Measurements from ENCODE around the gene HCFC1R1.

Gene HCFC1R1

DNA sequence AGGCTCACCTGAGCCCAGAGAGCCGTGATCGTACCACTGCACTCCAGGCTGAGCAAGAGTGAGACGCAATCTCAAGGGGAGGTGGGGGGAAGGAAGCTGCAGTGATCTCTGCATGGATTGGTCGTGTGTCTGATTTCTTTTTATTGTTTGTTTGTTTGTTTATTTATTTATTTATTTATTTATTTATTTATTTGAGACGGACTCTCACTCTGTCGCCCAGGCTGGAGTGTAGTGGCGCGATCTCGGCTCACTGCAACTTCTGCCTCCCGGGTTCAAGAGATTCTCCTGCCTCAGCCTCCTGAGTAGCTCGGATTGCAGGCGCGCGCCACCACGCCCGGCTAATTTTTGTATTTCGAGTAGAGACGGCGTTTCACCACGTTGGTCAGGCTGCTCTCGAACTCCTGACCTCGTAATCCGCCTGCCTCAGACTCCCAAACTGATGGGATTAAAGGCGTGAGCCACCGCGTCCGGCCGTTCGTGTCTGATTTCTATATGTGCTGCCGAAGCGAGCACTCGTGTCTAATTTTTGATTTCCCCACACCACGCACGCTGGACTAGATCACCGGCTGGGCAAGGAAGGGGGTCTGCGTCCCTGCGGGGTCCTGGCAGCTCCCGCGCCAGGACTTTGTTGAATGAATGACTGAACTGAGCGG lies 4.0 kb downstream of the HCFC1R1 start:
- no peak for DNase-seq (ENCODE audit: low spot score)

- no peak for DNase-seq (ENCODE audit: low spot score)
These were observed 5.8 kb downstream of the HCFC1R1 start, which contains the start of gene CLDN6 for GRCh38 chr16:3017794-3018506. CLDN6 (minus strand) TSS chr16:3018183; CDS start chr16:3016021, 2,162 bp downstream.

DNA sequence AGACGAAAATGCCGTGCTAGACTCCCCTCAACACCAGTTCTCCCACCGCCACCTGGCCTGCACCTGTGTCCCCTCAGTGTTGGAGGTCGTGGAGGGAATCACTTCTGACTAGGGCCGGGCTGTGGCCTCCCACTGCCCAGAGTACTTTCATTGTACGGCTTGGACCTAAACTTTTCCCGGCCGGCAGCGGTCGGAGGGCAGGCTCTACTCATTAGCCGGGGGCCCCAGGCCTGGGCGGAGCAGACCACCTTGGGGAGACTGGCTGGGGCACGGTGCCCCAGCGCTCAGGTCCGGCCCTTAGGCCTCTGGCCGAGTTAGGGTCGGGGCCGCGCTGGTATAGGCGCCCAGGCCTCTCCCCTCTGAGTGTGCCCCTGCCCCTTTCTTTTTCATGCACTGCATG lies 6.4 kb downstream of the HCFC1R1 start:
- DNase-seq (ENCODE audit: low spot score): no peak

DNA sequence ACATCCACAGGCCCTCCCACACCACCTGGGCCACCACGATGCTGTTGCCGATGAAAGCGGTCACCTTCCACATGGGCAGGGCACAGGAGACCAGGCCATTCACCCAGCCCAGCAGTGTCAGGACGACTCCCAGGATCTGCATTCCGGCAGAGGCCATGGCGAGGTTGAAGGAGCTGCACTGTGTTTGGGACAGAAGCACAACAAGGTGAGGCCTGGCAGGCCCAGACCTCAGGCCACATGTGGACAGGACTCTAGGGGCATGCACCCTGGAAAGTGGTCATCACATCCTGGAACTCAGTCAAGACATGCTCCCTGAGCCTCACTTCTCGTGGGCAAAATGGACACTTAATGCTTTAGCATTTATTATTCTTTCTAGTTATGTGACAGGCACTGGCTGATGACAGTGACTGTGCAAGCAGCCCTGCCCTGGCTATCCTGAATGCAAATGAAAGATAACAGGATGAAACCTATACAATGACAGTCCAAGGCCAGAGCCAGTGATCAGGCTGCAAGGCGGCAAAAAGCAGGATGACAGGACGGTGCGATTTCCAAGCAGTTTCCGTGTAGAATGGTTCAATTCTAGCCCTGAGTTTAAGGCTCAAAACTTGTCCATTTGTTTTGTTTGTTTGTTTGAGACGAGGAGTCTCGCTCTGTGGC lies 7.7 kb downstream of the HCFC1R1 start:
- DNase-seq (ENCODE audit: low spot score): no peak

GRCh38 chr16:3014971-3015370 lies 8.8 kb downstream of the HCFC1R1 start:
- DNase-seq (ENCODE audit: low spot score): no peak

- no peak for DNase-seq (ENCODE audit: low spot score)
These were observed 9.6 kb downstream of the HCFC1R1 start for GRCh38 chr16:3013998-3014690.

DNA sequence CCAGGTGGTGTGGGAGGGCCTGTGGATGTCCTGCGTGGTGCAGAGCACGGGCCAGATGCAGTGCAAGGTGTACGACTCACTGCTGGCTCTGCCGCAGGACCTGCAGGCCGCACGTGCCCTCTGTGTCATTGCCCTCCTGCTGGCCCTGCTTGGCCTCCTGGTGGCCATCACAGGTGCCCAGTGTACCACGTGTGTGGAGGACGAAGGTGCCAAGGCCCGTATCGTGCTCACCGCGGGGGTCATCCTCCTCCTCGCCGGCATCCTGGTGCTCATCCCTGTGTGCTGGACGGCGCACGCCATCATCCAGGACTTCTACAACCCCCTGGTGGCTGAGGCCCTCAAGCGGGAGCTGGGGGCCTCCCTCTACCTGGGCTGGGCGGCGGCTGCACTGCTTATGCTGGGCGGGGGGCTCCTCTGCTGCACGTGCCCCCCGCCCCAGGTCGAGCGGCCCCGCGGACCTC lies 10.2 kb downstream of the HCFC1R1 start:
- DNase-seq (ENCODE audit: low spot score): no peak

- DNase-seq (ENCODE audit: low spot score): no peak
These were observed 10.8 kb downstream of the HCFC1R1 start, which contains the start of gene CLDN9 for GRCh38 chr16:3012828-3013420. CLDN9 (plus strand) TSS chr16:3012923; CDS start chr16:3013363, 440 bp downstream.

GRCh38 chr16:3012246-3012645 lies 11.5 kb downstream of the HCFC1R1 start:
- DNase-seq (ENCODE audit: low spot score): no peak

GRCh38 chr16:3010510-3010909 lies 13.2 kb downstream of the HCFC1R1 start:
- no peak for DNase-seq (ENCODE audit: low spot score)

GRCh38 chr16:3009568-3010390 lies 14.0 kb downstream of the HCFC1R1 start:
- DNase-seq (ENCODE audit: low spot score): no peak

- no peak for DNase-seq (ENCODE audit: low spot score)
These were observed 15.1 kb downstream of the HCFC1R1 start for GRCh38 chr16:3008690-3009037.

DNA sequence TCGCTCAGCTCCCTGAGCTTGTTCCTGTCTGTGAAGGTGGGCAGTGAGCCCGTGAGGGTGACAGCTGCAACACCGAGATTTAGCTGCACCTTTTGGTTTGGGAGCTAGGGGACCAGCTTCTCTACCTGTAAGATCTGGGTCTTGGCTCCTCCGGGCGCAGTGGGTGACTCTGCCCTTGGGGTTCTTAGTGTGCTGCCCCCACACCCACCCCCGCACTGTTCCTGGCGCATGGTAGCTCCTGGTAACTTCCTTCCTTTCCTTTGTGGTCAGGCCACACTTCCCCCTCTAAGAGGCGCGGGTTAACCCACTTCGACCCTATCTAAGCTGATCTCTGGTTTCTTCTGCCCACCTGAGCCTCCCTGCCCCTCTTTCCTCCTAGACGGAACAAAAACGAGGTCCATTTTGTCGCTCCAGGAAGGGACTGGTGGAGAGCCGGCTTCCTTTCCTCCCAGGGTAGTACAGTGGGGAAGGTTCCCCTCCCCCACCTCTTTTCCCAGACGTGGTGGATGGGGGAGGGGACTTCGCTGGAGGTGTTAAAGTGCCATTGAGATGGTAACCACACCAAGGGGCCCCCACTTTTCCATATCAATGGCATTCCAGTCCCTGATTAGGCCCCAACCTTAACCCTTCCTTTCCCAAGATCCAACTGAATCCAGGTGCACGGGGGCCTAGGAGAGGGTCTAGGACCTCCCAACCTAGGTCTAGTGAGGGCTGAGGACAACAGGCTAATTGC lies 15.6 kb downstream of the HCFC1R1 start:
- no peak for DNase-seq (ENCODE audit: low spot score)

- DNase-seq (ENCODE audit: low spot score): no peak
These were observed 16.4 kb downstream of the HCFC1R1 start for GRCh38 chr16:3007059-3007956.

DNA sequence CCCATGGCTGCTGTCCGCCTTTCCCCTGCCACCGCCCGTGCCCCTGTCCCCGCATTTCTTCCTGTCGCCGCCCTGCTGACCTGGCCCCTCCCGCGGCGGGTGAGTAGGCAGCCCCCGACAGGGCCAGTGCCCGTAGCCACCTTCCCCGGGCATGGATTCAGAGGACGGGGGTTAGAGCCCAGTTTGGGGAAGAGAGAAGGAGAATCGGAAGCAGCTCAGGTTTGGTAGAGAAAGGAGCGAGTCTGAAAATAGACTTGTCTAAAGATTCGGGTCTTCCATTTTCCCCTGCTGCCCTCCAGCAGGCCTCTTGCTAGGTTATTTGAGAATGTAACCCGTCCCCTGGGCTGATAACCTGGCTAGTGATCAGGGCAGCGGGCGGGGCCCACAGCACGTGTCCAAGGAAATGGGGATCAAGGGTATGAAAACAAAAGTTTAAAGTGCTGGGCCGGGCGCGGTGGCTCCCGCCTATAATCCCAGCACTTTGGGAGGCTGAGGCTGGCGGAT lies 18.9 kb downstream of the HCFC1R1 start:
- DNase-seq (ENCODE audit: low spot score): no peak

DNA sequence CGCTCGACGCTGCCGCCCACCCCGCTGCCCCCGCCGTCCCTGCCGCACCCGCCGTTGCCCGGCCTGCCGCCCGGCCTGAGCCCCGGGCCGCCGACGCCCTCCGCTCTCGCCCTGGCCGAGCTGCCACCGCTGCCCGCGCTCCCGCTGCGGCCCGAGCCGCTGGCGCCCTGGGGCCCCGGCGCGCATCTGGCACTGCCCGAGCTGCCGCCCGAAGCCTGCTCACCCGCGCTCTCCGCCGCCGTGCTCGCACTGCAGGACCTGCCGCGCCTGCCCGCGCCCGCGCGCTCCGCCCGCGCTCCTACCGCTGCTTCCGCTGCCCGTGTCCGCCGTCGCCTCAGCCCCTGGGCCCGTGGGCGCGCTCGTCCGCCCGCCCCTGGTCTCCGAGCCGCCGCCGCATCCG lies 19.4 kb downstream of the HCFC1R1 start:
- no peak for DNase-seq (ENCODE audit: low spot score)

DNA sequence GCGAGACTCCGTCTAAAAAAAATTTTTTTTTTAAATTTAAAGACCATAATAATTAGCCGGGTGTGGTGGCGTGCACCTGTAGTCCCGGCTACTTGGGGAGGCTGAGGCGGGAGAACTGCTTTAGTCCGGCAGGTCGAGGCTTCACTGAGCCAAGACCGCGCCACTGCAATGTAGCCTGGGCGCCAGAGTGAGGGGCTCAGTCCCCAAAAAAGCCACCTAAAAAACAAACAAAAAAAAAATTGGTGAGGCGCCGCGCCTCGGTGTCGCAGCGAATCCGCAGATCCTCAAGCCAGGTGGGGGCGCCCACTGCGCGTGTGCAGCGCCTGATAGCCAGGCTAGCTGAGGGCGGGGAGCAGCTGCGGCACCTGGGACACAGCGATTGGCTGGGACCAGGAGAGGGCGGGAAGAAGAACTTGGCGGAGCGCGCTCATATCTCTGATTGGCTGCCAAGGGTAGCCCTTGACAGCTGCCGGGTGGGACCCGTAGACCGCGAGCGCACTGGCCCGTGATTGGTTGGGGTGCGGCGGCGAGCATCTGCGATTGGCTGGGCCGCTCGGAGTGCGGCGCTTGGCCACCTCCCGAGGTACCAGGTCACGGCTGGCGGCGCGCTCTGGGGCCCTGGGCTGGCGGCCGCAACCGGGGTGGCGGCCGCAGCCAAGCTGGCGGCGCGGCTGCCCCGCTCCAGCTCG lies 20.0 kb downstream of the HCFC1R1 start:
- DNase-seq (ENCODE audit: low spot score): peak; percentile 99

GRCh38 chr16:3001316-3001715 lies 22.4 kb downstream of the HCFC1R1 start:
- no peak for DNase-seq (ENCODE audit: low spot score)

DNA sequence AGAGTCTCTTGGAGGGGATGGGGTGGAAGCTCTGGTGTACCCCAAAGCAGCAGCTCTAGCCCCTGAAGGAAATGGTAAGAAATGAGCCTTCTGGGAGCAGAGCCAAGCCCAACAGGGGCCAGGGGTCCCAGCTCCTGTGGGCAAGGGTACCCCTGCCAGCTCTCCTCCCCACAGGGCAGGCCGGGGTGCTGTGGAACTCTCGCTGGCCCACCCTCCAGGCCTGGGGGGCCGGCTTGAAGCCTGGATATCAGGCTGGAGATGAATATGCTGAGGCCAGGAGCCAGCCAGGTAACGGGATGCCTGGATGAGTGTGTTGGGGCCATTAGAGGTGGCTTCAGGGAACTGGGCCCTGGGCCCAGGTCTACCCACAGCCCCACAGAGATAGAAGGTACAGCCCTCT lies 23.2 kb downstream of the HCFC1R1 start:
- no peak for DNase-seq (ENCODE audit: low spot score)
